HEK293T (cell line): ENCODE data around the gene UNC13C.

ENCODE experiments used
- CTCF ChIA-PET: fragments of 350-600 bp; formaldehyde crosslinking; extraction: SDS; loops from one replicate; lab custom pipeline; 2021; ENCODE audit warnings: antibody characterized with exemption, inconsistent platforms; lab: Yijun Ruan, JAX
- POLR2A ChIA-PET: fragments of 350-600 bp; formaldehyde crosslinking; extraction: SDS; loops from one replicate; lab custom pipeline; 2020; ENCODE audit warnings: antibody characterized with exemption, inconsistent platforms; lab: Yijun Ruan, JAX
- DNase-seq: peaks from one replicate; pipeline ENCODE4 v3.0.0; 2012; ENCODE audit warnings: mixed read lengths; ENCODE audit errors: extremely low spot score
- ARNT ChIP-seq: fragments of 450-650 bp; IDR thresholded peaks from 2 replicates; pipeline ENCODE4 v1.6.1; 2017; ENCODE audit warnings: mild to moderate bottlenecking
- BHLHE40 ChIP-seq: fragments of 450-650 bp; IDR thresholded peaks from 2 replicates; pipeline ENCODE4 v1.6.1; 2016; ENCODE audit warnings: mild to moderate bottlenecking, moderate library complexity, borderline replicate concordance
- CTBP1 ChIP-seq: fragments of 450-650 bp; IDR thresholded peaks from 2 replicates; pipeline ENCODE4 v1.6.1; 2016; ENCODE audit warnings: borderline replicate concordance
- ELF4 ChIP-seq: fragments of 450-650 bp; IDR thresholded peaks from 2 replicates; pipeline ENCODE4 v1.6.1; 2017; ENCODE audit warnings: antibody characterized with exemption
- FOXA1 ChIP-seq: fragments of 450-650 bp; IDR thresholded peaks from 2 replicates; pipeline ENCODE4 v1.6.1; 2016; ENCODE audit warnings: mild to moderate bottlenecking
- FOXK2 ChIP-seq: fragments of 450-650 bp; IDR thresholded peaks from 2 replicates; pipeline ENCODE4 v1.6.1; 2016; ENCODE audit warnings: mild to moderate bottlenecking
- FOXM1 ChIP-seq: fragments of 450-650 bp; IDR thresholded peaks from 2 replicates; pipeline ENCODE4 v1.6.1; 2017; ENCODE audit warnings: mild to moderate bottlenecking, borderline replicate concordance
- HDGF ChIP-seq: fragments of 450-650 bp; IDR thresholded peaks from 2 replicates; pipeline ENCODE4 v1.6.1; 2017; ENCODE audit warnings: antibody characterized with exemption, borderline replicate concordance
- L3MBTL2 ChIP-seq: fragments of 450-650 bp; conservative IDR thresholded peaks from 2 replicates; pipeline ENCODE4 v1.6.1; 2016; ENCODE audit warnings: mild to moderate bottlenecking
- LEF1 ChIP-seq: fragments of 450-650 bp; IDR thresholded peaks from 2 replicates; pipeline ENCODE4 v1.6.1; 2017; ENCODE audit warnings: mild to moderate bottlenecking, borderline replicate concordance
- NFRKB ChIP-seq: fragments of 450-650 bp; IDR thresholded peaks from 2 replicates; pipeline ENCODE4 v1.6.1; 2016; ENCODE audit warnings: mild to moderate bottlenecking, moderate library complexity
- PKNOX1 ChIP-seq: fragments of 450-650 bp; IDR thresholded peaks from 2 replicates; pipeline ENCODE4 v1.6.1; 2016
- SP1 ChIP-seq: fragments of 450-650 bp; IDR thresholded peaks from 2 replicates; pipeline ENCODE4 v1.6.1; 2017
- SUZ12 ChIP-seq: fragments of 450-650 bp; IDR thresholded peaks from 2 replicates; pipeline ENCODE4 v1.6.1; 2016; ENCODE audit warnings: mild to moderate bottlenecking
- TARDBP ChIP-seq: fragments of 450-650 bp; IDR thresholded peaks from 2 replicates; pipeline ENCODE4 v1.6.1; 2016
- ZNF384 ChIP-seq: fragments of 450-650 bp; IDR thresholded peaks from 2 replicates; pipeline ENCODE4 v1.6.1; 2016

UNC13C gene

GRCh38 chr15:54101664-54102270, 123.5 kb downstream of the UNC13C start:
- ChIA-PET CTCF (no interaction called here), POLR2A (no interaction called here)
- DNase-seq = no peak
- TF ChIP-seq NFRKB (no peak), FOXA1 (no peak), CTBP1 (no peak), L3MBTL2 (no peak), ZNF384 (no peak), SUZ12 (no peak), PKNOX1 (no peak), FOXM1 (no peak), BHLHE40 (no peak), HDGF (no peak), ARNT (no peak), SP1 (no peak)

GRCh38 chr15:54102704-54103103, 124.5 kb downstream of the UNC13C start:
- ChIA-PET POLR2A (no interaction called here), CTCF (no interaction called here)
- no peak for DNase-seq
- TF ChIP-seq SP1 = no peak
- no peak for TF ChIP-seq CTBP1
- TF ChIP-seq L3MBTL2 = no peak

GRCh38 chr15:54109014-54109413, 130.8 kb downstream of the UNC13C start:
- CTCF ChIA-PET = no interaction called here

GRCh38 chr15:54119051-54119450, 140.8 kb downstream of the UNC13C start:
- ChIA-PET CTCF (no interaction called here), POLR2A (no interaction called here)
- no peak for TF ChIP-seq TARDBP
- no peak for TF ChIP-seq ELF4
- DNase-seq = no peak

More at GRCh38 chr15:54109014-54109413, 130.8 kb downstream of the UNC13C start:
- POLR2A ChIA-PET = no interaction called here
- no peak for DNase-seq
- TF ChIP-seq LEF1 = no peak
- TF ChIP-seq ZNF384 = no peak
- TF ChIP-seq SUZ12 = no peak
- no peak for TF ChIP-seq ARNT
- TF ChIP-seq ELF4 = no peak
- no peak for TF ChIP-seq BHLHE40

GRCh38 chr15:54120949-54121463, 142.8 kb downstream of the UNC13C start:
- TF ChIP-seq ELF4 (no peak), CTBP1 (no peak), LEF1 (no peak), FOXK2 (no peak), ZNF384 (no peak), TARDBP (no peak), HDGF (no peak), L3MBTL2 (no peak), PKNOX1 (no peak), SUZ12 (no peak), FOXA1 (no peak)
- CTCF ChIA-PET = no interaction called here
- no peak for DNase-seq
- POLR2A ChIA-PET = no interaction called here

- TF ChIP-seq FOXA1 = no peak
- no peak for TF ChIP-seq CTBP1
- TF ChIP-seq L3MBTL2 = no peak
- no peak for TF ChIP-seq ZNF384
- TF ChIP-seq LEF1 = no peak
- no peak for TF ChIP-seq ELF4
- no peak for TF ChIP-seq SP1
- no peak for TF ChIP-seq NFRKB
- DNase-seq = no peak
- ChIA-PET CTCF (no interaction called here), POLR2A (no interaction called here)
Observed at GRCh38 chr15:54127574-54127973, 149.3 kb downstream of the UNC13C start.

GRCh38 chr15:54131410-54131809, 153.2 kb downstream of the UNC13C start:
- DNase-seq = no peak
- ChIA-PET POLR2A (no interaction called here), CTCF (no interaction called here)

More at GRCh38 chr15:54131410-54131809, 153.2 kb downstream of the UNC13C start:
- TF ChIP-seq TARDBP (no peak), ELF4 (no peak), ARNT (no peak), ZNF384 (no peak), BHLHE40 (no peak), SUZ12 (no peak), CTBP1 (no peak), FOXM1 (no peak)
